Activated CD4-positive, alpha-beta memory T cell treated with anti-CD3 and anti-CD28 coated beads for 36 hours (primary cell): Measurements from ENCODE around the gene POGZ. TPM values are rescaled to one million over a fixed set of nuclear protein-coding genes. Genes with fewer than 3 reads are reported as not detected.

ENCODE experiments used
- CTCF ChIA-PET: fragments of 350-600 bp; sonication (Branson Sonifier 250); formaldehyde crosslinking; loops from one replicate; lab custom pipeline; 2021; ENCODE audit warnings: antibody characterized with exemption, inconsistent platforms; lab: Charles Lee
- POLR2A ChIA-PET: fragments of 350-600 bp; sonication (Branson Sonifier 250); formaldehyde crosslinking; loops from one replicate; lab custom pipeline; 2021; ENCODE audit warnings: antibody characterized with exemption; lab: Charles Lee
- DNase-seq: peaks from one replicate; pipeline ENCODE4 v3.0.0-alpha.2; 2020
- H3K27ac Mint-ChIP-seq: one replicate; pipeline ENCODE4 v1.8.0; 2021; ENCODE audit warnings: mixed read lengths
- H3K27me3 Mint-ChIP-seq: one replicate; pipeline ENCODE4 v1.8.0; 2021; ENCODE audit warnings: mixed read lengths
- H3K36me3 Mint-ChIP-seq: one replicate; pipeline ENCODE4 v1.8.0; 2021; ENCODE audit warnings: mixed read lengths
- H3K4me1 Mint-ChIP-seq: one replicate; pipeline ENCODE4 v1.8.0; 2021; ENCODE audit warnings: low read depth, mixed read lengths
- H3K4me3 Mint-ChIP-seq: one replicate; pipeline ENCODE4 v1.8.0; 2021; ENCODE audit warnings: mild to moderate bottlenecking, mixed read lengths
- H3K9me3 Mint-ChIP-seq: one replicate; pipeline ENCODE4 v1.8.0; 2021; ENCODE audit warnings: mixed read lengths
- intact Hi-C: fragments of 100-400 bp; cut with micrococcal nuclease; formaldehyde crosslinking; loops from one replicate; pipeline ENCODE4 v1.15.1; 2023
- total RNA-seq, 2 experiments: library from RNA; stranded (reverse); gene quantifications; one replicate each; pipeline ENCODE4 v1.2.3, GENCODE V29; 2021

POGZ gene
- total RNA-seq, 2 experiments from 2014 or later = 73.7 to 76.3 TPM

DNA sequence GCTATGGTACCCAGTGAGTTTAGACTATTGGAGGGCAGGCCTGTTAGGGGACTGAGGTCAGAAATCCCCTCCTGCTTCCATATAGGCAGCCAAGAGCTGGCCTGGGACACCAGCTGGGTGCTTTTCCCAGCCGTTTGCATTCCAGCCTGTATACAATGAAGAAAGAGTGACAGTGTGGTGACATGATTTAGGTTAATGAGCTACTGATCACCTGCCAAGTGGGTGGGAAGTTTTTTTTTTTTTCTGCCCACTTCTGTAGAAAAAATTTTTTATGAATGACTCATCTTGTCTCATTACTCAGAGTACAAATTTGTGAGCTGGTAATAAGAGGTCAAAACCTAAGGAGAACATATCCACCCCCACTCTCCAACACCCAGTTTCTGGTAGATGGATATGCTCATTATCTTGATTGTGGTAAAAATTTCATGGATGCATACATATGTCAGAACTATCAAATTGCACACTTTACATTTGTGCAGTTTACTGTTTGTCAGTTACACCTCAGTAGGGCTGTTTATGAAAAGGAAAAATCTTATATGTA, 35.5 kb upstream of the POGZ start:
- Mint-ChIP-seq H3K4me1 (peaks cover 11% of the 10 kb centered on the region), H3K36me3 (no peaks in the 10 kb centered on the region)
- POLR2A ChIA-PET = no interaction called here

DNA sequence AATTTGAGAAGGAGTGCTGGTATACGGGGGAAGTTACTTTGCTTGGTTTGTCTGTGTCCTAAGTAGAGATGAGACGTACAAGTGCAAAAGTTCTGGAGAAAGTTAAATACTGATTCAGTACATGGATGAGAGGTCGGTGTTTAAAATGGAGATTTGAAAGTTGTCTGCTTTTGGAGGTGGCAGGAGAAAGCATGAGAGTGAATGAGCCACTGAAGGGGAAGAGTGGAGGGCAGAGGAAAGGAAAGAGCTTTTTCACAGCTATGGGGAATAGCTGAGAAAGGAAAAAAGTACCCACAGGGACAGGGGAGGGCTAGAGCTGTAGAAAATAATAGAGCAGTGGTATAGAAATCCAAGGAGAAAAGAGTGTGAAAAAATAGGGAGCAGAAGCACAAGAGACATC, 33.7 kb upstream of the POGZ start:
- intact Hi-C loops = no loop called here
- DNase-seq = no peak
- H3K9me3 Mint-ChIP-seq = no peaks in the 10 kb centered on the region
- H3K27me3 Mint-ChIP-seq = no peaks in the 10 kb centered on the region
- H3K4me3 Mint-ChIP-seq = no peak overlapping the region
- H3K27ac Mint-ChIP-seq = no peak overlapping the region
- CTCF ChIA-PET = no interaction called here
- H3K4me1 Mint-ChIP-seq = peaks cover 11% of the 10 kb centered on the region
- POLR2A ChIA-PET = interaction anchor here (1.2 kb wide), 1 partner anchor 18 kb away, joined by 3 read pairs; the partner anchor contains the start of gene CGN
- no peaks in the 10 kb centered on the region for H3K36me3 Mint-ChIP-seq

More for the DNA sequence above, 35.5 kb upstream of the POGZ start:
- no peak overlapping the region for H3K4me3 Mint-ChIP-seq
- no peak for DNase-seq
- CTCF ChIA-PET = interaction anchor here (0.9 to 1.1 kb wide), 2 partner anchors 20 to 167 kb away, joined by 3 to 5 read pairs; partner anchors contain the start of gene PI4KB
- H3K27ac Mint-ChIP-seq = peak overlapping the region; percentile 9
- peaks cover 3% of the 10 kb centered on the region for H3K27me3 Mint-ChIP-seq
- no peaks in the 10 kb centered on the region for H3K9me3 Mint-ChIP-seq
- intact Hi-C loops = loop anchor here (2.0 kb wide), 1 partner anchor 16 kb away; the partner anchor contains the start of gene CGN

DNA sequence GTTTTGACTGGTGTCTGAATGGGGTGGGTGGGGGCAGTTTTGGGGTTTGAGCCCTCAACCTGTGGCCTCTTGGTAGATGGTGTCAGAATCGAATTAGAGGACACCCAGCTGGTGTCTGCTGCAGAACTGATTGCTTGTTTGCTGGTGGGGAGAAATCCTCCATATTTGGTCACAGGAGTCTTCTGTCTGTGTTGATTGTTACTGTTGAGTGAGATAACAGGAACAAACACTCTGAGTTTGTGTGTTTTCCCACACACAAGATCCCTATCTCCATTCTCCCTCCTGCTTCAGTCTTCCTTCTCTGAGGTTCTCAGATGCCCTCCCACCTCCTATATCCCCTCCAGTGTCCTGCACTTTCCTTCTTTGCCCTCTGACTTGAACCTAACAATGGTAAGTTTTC, 32.8 kb upstream of the POGZ start:
- DNase-seq = no peak
- Mint-ChIP-seq H3K27ac (no peak overlapping the region), H3K27me3 (no peaks in the 10 kb centered on the region), H3K9me3 (no peaks in the 10 kb centered on the region), H3K4me3 (no peak overlapping the region), H3K36me3 (no peaks in the 10 kb centered on the region), H3K4me1 (peaks cover 11% of the 10 kb centered on the region)
- intact Hi-C loops = no loop called here
- ChIA-PET CTCF (no interaction called here), POLR2A (no interaction called here)

DNA sequence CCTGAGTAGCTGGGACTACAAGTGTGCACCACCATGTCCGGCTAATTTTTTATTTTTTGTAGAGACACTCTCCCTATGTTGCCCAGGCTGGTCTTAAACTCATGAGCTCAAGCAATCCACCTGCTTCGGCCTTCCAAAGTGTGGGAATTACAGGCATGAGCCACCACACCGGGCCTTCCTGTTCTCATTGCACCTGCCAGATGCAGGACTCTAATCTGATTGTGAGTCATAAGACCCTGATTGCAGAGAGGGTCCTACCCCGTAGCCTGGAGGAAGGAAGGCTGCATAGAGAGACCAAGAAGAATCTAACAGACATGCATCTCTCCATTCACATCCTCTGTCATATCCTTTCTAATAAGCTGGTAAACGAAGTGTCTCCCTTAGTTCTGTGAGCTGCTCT, 32.3 kb upstream of the POGZ start:
- CTCF ChIA-PET = no interaction called here
- no peak for DNase-seq
- peaks cover 11% of the 10 kb centered on the region for H3K4me1 Mint-ChIP-seq
- H3K4me3 Mint-ChIP-seq = no peak overlapping the region
- POLR2A ChIA-PET = no interaction called here
- intact Hi-C loops = no loop called here
- H3K36me3 Mint-ChIP-seq = no peaks in the 10 kb centered on the region
- H3K9me3 Mint-ChIP-seq = no peaks in the 10 kb centered on the region
- H3K27ac Mint-ChIP-seq = no peak overlapping the region
- H3K27me3 Mint-ChIP-seq = no peaks in the 10 kb centered on the region

DNA sequence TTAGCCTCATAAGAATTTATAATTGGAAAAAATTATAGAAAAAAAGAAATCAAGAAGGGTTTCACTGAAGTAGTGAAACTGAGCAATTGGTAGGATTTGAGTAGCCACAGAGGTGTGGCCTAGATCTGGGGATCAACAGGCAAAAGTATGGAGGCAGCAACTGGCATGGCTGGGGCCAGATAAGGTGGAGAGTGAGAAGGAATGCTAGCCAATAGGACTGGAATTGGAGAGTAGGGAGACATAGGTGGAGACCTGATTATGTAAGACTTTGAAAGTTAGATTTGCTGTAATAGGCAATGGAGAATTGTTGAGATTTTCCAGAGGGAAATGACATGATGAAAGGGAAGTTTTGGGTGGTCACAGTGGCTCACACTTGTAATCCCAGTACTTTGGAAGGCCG, 27.3 kb upstream of the POGZ start:
- CTCF ChIA-PET = no interaction called here
- Mint-ChIP-seq H3K27ac (no peak overlapping the region), H3K9me3 (peaks cover 3% of the 10 kb centered on the region), H3K27me3 (no peaks in the 10 kb centered on the region), H3K4me3 (no peak overlapping the region), H3K4me1 (no peaks in the 10 kb centered on the region), H3K36me3 (no peaks in the 10 kb centered on the region)
- POLR2A ChIA-PET = no interaction called here
- intact Hi-C loops = no loop called here
- DNase-seq = no peak

DNA sequence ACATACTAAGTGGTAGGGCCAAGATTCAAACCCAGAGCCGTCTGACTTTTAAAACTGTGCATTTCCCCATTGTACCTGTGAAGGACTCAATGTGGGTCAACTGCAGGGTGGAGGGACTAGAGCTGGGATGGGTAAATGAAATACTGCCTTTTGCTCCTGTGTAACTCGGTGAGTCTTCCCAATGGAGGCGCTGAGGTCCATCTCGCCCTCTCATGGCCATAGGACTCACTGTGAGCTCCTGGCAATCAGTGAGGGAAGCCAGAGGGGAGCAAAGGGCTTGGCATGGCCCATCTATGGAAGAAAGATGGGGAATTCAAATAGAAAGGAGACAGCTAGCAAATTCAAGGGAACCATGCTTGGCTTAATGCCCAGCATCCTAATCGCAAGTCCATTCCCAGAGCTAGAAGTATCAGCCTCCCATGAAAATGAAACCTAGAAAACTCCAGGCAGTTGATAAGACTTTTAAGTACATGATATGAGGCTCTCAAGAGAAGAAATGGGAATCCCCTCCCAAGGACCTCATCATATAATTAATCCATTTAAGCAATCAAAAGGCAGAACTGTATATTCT, 26.5 kb upstream of the POGZ start:
- Mint-ChIP-seq H3K27me3 (no peaks in the 10 kb centered on the region), H3K4me1 (no peaks in the 10 kb centered on the region), H3K27ac (no peak overlapping the region), H3K9me3 (peaks cover 3% of the 10 kb centered on the region), H3K36me3 (no peaks in the 10 kb centered on the region), H3K4me3 (no peak overlapping the region)
- ChIA-PET CTCF (no interaction called here), POLR2A (no interaction called here)
- intact Hi-C loops = no loop called here
- DNase-seq = no peak

DNA sequence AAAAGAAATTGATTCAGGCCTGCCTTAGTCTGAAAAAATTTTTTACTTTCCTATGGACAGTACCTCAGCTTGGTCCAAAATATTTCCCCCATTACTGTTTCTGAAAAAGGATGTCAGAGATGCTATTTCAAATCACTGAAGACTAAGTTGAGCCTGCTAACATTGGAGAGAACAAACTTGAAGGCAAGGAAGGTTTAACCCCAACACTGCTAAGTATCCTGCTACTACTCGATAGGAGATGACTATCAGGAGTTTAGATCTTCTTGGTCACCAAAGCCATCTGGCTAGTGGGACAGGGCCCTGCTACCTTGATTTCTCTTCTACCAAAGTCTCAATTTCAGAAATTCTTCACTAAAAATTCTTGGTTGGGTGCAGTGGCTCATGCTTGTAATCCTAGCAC, 22.7 kb upstream of the POGZ start:
- intact Hi-C loops = no loop called here
- no peak overlapping the region for H3K4me3 Mint-ChIP-seq

DNA sequence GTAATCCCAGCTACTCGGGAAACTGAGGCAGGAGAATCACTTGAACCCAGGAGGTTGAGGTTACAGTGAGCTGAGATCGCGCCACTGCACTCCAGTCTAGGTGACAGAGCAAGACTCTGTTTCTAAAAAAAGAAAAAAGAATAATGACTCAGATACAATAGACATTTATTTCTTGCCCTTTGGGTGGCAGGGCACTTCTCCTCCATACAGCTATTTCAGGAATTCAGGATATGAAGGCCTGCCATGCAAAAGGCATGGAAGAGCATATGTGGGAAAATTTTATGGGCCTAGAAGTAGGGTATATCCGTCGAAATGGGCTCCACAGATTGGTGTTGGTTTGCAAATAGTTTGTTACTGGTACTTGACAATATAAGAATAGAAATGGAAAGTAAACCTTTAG, 20.2 kb upstream of the POGZ start:
- H3K36me3 Mint-ChIP-seq = no peaks in the 10 kb centered on the region
- H3K27me3 Mint-ChIP-seq = peaks cover 3% of the 10 kb centered on the region
- H3K4me1 Mint-ChIP-seq = peaks cover 13% of the 10 kb centered on the region
- no peak overlapping the region for H3K4me3 Mint-ChIP-seq
- ChIA-PET CTCF (interaction anchor here (1.3 kb wide), 1 partner anchor 32 kb away, joined by 3 read pairs; the partner anchor contains the start of gene CGN), POLR2A (no interaction called here)
- DNase-seq = no peak
- intact Hi-C loops = no loop called here
- no peak overlapping the region for H3K27ac Mint-ChIP-seq
- H3K9me3 Mint-ChIP-seq = peaks cover 3% of the 10 kb centered on the region

More for the DNA sequence above, 22.7 kb upstream of the POGZ start:
- Mint-ChIP-seq H3K27me3 (peaks cover under 1% of the 10 kb centered on the region), H3K27ac (no peak overlapping the region), H3K4me1 (no peaks in the 10 kb centered on the region), H3K36me3 (no peaks in the 10 kb centered on the region), H3K9me3 (peaks cover 3% of the 10 kb centered on the region)
- POLR2A ChIA-PET = no interaction called here
- CTCF ChIA-PET = no interaction called here
- no peak for DNase-seq

DNA sequence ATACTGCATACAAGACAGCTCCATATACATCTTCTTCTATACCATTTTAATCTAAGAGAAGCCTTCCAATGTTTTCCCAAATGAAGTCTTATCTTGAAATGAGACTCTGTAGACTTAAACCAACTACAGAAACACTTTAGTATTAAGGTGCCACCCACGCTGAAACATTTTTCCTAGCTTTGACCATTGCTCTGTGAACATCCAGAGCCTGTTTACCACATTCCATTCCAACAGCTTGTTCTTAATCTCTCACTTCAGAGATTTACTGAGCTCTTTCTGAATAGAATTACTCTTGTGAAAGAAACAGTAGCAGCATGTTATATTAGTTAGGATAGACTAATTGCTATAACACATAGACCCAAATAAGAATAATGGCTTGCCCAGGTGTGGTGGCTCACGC, 19.6 kb upstream of the POGZ start:
- no peaks in the 10 kb centered on the region for H3K36me3 Mint-ChIP-seq
- ChIA-PET POLR2A (no interaction called here), CTCF (interaction anchor here (1.3 kb wide), 1 partner anchor 32 kb away, joined by 3 read pairs; the partner anchor contains the start of gene CGN)
- peaks cover 3% of the 10 kb centered on the region for H3K9me3 Mint-ChIP-seq
- H3K27me3 Mint-ChIP-seq = peaks cover 3% of the 10 kb centered on the region
- H3K4me1 Mint-ChIP-seq = peaks cover 15% of the 10 kb centered on the region
- H3K4me3 Mint-ChIP-seq = no peak overlapping the region
- no peak overlapping the region for H3K27ac Mint-ChIP-seq
- intact Hi-C loops = no loop called here
- DNase-seq = no peak

DNA sequence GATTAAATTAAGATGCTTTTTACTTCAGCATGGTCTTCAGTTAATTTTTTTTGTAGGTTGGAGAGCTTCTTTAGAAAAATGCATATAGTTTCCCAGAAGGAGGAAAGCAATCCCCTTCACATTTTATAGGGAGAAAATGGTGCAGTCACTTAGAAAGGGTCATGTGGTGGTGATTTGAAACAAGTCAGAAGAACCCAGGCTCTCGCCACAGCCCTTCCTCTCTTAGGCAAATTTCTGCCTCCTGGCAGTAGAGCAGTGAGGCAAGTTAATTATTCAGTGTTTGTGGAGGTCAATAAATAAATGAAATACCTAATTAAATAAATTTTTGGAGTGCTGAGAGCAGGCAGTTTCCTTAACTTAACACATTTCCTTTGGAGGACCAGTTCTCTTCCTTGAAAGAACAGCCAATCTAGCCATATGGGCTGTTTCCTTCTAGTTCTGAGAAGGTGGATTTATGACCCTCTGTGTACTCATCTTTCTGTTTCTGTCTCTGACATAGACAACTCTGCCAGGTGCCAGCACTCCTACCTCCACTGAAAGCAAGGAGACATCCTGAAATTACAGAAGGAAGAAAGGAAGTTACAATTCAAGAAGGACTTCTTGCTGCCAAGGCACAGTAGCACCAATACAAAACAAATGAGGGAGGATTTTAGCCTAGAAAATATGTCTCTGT, 19.0 kb upstream of the POGZ start:
- Mint-ChIP-seq H3K4me3 (no peak overlapping the region), H3K27ac (no peak overlapping the region), H3K36me3 (no peaks in the 10 kb centered on the region), H3K4me1 (peaks cover 20% of the 10 kb centered on the region), H3K27me3 (peaks cover 3% of the 10 kb centered on the region), H3K9me3 (peaks cover 3% of the 10 kb centered on the region)
- ChIA-PET CTCF (no interaction called here), POLR2A (no interaction called here)
- DNase-seq = no peak
- intact Hi-C loops = no loop called here

DNA sequence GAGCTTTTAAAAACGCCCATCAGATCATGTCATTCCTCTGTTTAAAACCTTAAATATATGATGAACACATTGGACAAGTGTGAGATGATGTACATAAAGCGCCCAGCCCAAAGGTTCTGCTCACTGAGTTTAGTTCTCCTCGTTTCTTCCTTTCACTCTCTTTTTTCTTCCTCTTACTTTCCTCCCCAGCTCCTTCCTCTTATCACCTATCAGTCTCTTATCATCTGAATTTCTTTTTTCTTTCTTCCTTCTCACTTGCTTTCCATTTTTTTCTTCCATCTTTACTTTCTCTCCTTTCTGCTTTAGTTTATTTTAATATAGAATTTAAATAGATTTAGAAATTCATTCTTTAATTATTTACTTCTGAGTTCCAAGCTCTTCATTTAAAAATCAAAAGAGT, 17.8 kb upstream of the POGZ start:
- DNase-seq = no peak
- intact Hi-C loops = no loop called here
- Mint-ChIP-seq H3K4me3 (no peak overlapping the region), H3K27me3 (peaks cover 3% of the 10 kb centered on the region), H3K36me3 (no peaks in the 10 kb centered on the region), H3K27ac (no peak overlapping the region), H3K9me3 (peaks cover 2% of the 10 kb centered on the region), H3K4me1 (peaks cover 26% of the 10 kb centered on the region)
- CTCF ChIA-PET = interaction anchor here (0.9 kb wide), 1 partner anchor 12 kb away, joined by 3 read pairs; no protein-coding TSS in a partner anchor
- POLR2A ChIA-PET = no interaction called here

DNA sequence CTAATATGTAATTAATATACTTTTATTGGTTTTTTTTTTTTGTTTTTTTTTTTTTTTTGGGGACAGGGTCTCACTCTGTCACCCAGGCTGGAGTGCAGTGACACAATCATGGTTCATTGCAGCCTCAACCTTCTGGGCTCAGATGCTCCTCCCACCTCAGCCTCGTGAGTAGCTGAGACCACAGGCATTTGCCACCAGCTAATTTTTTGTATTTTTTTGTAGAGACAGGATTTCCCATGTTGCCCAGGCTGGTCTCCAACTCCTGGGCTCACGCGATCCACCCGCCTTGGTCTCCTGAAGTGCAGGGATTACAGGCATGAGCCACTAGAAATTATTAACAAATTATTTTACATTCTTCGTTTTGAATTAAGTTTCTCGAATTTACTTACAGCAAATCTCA, 16.8 kb upstream of the POGZ start:
- no peak overlapping the region for H3K4me3 Mint-ChIP-seq
- no peaks in the 10 kb centered on the region for H3K9me3 Mint-ChIP-seq
- no peaks in the 10 kb centered on the region for H3K36me3 Mint-ChIP-seq
- intact Hi-C loops = no loop called here
- peaks cover 3% of the 10 kb centered on the region for H3K27me3 Mint-ChIP-seq
- ChIA-PET POLR2A (interaction anchor here (1.5 kb wide), 1 partner anchor 19 kb away, joined by 9 read pairs; no protein-coding TSS in a partner anchor), CTCF (interaction anchor here (1.0 to 1.1 kb wide), 2 partner anchors 32 to 428 kb away, joined by 3 read pairs; partner anchors contain the start of gene C1orf56)
- peaks cover 26% of the 10 kb centered on the region for H3K4me1 Mint-ChIP-seq
- no peak for DNase-seq
- no peak overlapping the region for H3K27ac Mint-ChIP-seq
